Measurements from ENCODE around the gene CTF1.

The CTF1 gene

DNA sequence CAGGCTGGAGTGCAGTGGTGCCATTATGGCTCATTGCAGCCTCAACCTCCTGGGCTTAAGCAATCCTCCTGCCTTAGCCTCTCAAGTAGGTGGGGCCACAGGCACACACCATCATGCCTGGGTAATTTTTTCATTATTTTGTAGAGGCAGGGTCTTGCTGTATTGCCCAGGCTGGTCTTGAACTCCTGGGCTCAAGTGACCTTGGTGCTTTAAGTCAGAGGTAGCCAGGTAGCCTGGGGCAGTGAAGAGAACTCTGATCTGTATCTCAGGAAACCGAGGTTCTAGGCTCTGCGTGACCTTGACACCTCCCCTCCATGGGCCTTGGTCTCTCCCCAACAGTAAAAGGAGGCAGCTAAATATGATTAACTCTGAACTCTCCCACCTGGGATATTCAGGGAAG is 3.4 kb downstream of the CTF1 start:
- TF ChIP-seq, protein P1, sequence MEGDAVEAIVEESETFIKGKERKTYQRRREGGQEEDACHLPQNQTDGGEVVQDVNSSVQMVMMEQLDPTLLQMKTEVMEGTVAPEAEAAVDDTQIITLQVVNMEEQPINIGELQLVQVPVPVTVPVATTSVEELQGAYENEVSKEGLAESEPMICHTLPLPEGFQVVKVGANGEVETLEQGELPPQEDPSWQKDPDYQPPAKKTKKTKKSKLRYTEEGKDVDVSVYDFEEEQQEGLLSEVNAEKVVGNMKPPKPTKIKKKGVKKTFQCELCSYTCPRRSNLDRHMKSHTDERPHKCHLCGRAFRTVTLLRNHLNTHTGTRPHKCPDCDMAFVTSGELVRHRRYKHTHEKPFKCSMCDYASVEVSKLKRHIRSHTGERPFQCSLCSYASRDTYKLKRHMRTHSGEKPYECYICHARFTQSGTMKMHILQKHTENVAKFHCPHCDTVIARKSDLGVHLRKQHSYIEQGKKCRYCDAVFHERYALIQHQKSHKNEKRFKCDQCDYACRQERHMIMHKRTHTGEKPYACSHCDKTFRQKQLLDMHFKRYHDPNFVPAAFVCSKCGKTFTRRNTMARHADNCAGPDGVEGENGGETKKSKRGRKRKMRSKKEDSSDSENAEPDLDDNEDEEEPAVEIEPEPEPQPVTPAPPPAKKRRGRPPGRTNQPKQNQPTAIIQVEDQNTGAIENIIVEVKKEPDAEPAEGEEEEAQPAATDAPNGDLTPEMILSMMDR (IDR thresholded peaks at IDR 0.05): no peak

DNA sequence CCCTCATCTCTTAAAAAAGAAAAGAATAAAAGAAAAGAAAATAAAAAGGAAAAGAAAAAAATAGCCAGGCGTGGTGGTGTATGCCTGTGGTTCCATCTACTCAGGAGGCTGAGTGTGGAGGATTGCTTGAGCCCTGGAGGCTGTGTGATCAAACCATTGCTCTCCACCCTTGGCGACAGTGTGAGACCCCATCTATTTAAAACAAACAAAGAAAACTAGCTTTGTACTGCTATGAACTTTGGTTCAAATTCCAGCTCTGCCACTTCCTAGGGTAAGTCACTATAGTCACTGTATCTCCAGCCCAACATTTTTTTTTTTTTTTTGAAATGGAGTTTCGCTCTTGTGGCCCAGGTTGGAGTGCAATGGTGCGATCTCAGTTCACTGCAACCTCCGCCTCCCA is 4.2 kb downstream of the CTF1 start:
- TF ChIP-seq, protein P1 (IDR thresholded peaks at IDR 0.05): no peak

DNA sequence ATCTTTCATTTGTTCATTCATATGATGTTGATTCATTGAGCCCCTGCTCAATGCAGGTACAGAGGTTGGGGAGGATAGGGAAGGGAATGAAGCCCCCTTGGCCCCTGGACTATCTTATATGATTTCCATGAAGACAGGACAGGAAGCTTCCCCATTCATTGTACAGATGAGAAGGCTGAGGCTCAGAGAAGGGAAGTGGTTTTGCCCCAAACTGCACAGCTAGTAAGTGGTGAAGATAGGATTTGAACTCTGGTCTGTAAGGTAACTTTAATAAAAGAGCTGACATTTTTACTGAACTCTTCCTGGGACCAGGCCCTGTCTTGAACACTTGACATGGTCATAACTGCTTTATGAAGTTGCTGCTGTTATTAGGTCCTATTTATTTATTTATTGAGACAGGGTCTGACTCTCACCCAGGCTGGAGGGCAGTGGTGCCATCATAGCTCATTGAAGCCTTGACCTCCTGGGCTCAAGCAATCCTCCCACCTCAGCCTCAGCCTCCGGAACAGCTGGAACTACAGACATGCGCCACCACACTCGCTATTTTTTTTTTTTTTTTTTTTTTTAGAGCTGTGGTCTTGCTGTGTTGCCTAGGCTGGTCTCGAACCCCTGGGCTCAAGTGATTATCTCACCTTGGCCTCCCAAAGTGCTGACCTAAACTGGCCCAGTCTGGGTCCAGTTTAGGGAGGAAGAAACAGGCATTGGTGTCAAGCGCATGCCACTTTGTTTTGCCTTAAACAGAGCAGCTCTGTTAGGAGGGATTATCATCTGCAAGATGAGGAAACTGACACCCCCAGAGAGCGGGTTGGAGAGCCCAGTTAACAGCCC is 5.0 kb downstream of the CTF1 start:
- TF ChIP-seq, protein P1 (IDR thresholded peaks at IDR 0.05): no peak

DNA sequence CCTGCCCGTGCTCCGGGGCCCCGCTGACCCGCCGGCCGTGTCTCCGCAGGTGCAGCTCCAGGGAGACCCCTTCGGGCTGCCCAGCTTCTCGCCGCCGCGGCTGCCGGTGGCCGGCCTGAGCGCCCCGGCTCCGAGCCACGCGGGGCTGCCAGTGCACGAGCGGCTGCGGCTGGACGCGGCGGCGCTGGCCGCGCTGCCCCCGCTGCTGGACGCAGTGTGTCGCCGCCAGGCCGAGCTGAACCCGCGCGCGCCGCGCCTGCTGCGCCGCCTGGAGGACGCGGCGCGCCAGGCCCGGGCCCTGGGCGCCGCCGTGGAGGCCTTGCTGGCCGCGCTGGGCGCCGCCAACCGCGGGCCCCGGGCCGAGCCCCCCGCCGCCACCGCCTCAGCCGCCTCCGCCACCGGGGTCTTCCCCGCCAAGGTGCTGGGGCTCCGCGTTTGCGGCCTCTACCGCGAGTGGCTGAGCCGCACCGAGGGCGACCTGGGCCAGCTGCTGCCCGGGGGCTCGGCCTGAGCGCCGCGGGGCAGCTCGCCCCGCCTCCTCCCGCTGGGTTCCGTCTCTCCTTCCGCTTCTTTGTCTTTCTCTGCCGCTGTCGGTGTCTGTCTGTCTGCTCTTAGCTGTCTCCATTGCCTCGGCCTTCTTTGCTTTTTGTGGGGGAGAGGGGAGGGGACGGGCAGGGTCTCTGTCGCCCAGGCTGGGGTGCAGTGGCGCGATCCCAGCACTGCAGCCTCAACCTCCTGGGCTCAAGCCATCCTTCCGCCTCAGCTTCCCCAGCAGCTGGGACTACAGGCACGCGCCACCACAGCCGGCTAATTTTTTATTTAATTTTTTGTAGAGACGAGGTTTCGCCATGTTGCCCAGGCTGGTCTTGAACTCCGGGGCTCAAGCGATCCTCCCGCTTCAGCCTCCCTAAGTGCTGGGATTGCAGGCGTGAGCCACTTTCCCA is 5.9 kb downstream of the CTF1 start:
- TF ChIP-seq, protein P1 (IDR thresholded peaks at IDR 0.05): peak; percentile 75

DNA sequence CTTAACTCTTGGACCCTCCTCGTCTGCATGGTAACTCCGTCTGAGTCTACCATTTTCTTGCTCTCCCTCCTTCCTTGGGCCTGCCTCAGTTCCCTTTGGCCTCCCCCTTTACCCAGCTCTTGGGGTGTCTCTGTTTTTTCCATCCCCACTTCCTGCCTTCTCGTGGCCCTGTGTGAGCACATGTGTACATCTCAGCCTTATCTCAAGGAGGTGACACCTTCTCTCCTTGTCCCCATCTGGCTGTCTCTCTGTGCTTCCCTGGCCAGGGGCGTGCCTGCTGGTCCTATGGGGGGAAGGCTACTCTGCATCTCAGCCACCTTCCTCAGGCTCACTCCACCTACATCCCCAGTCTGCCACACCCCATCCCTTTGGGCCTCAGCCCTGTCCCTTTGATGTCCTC is 6.6 kb downstream of the CTF1 start:
- TF ChIP-seq, protein P1 (IDR thresholded peaks at IDR 0.05): no peak

DNA sequence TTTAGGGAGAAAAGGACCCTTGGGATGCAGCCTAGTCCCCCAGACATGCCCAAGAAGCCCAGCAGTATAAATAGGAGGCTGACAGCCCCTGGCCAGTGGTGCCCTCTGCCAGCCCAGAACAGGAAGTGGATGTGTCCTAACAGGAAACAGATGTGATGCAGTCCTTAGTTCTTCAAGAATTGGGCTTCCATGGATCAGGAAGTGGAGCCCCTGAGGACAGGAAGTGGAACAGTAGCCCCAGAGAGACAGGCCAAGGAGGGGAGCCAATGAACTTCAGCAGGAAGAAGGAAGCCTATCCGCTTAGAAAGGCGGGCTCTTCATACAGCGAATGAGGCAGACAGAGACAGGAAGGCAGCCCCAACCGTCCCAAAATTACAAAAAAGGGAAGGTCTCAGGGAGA is 7.2 kb downstream of the CTF1 start:
- TF ChIP-seq, protein P1 (IDR thresholded peaks at IDR 0.05): no peak

DNA sequence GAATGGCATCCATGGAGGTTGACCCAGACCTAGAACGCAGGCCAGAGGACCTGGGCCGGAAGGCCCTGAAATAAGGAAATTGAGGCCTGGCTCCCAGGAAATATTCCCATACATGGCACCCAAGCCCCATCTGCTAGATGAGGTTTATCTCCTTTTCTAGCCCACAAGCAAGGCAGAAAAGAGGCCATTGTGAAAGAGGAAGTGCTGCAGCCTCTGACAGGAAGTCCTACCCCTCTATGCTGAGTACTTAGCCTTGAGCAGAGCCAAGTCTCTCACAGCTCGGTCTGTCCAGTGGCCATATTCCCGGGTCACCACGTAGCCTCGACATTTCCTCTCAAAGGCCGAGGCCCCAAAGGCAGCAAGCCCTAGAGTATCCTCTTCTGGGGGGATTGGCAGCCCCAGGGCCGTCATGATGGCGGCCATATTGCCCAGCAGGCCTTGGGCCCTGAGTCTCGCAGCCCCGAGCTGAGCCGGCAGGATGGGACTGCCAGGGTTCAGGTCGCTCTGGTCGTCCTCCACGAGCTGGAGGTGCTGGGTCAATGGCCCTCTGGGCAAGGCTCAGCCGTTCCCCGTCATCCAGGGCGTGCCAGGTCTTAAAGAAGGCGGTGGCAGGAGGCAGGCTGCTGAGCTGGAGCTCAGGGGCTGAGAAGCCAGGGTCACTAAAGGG is 7.8 kb downstream of the CTF1 start:
- TF ChIP-seq, protein P1 (IDR thresholded peaks at IDR 0.05): no peak

Measured in LNCAP (cell line).